ENCODE data around the gene NAP1L4. TPM values are rescaled to one million over a fixed set of nuclear protein-coding genes. Genes with fewer than 3 reads are reported as not detected.
A peak's percentile ranks its signal among the peaks of the same experiment; 100 is the strongest.

NAP1L4 gene
- 121 and 156 TPM in 2 replicates for total RNA-seq

GRCh38 chr11:2992234-2992996 lies at the start of gene NAP1L4:
Gene NAP1L4, minus strand, starts transcription at chr11:2992329. Its CDS starts 13,109 bp downstream, at chr11:2979220.
- TF ChIP-seq CTCF (conservative IDR thresholded peaks at IDR 0.05; ENCODE audit: low read depth, low read length): no peak

GRCh38 chr11:3040881-3041280 lies 48.8 kb upstream of the NAP1L4 start:
- TF ChIP-seq CTCF (conservative IDR thresholded peaks at IDR 0.05; ENCODE audit: low read depth, low read length): no peak
- H3K4me3 ChIP-seq (ENCODE audit: low read depth, low read length): no peak overlapping the region
- DNase-seq (ENCODE audit: low read depth): no peak

More at GRCh38 chr11:2992234-2992996, at the start of gene NAP1L4:
- peak; percentile 64 for DNase-seq (ENCODE audit: low read depth)
- peak within 1 kb of the TSS; percentile 71 for H3K4me3 ChIP-seq (ENCODE audit: low read depth, low read length)

- DNase-seq (ENCODE audit: low read depth): no peak
- H3K4me3 ChIP-seq (ENCODE audit: low read depth, low read length): no peak overlapping the region
- no peak for TF ChIP-seq CTCF (conservative IDR thresholded peaks at IDR 0.05; ENCODE audit: low read depth, low read length)
Observed at GRCh38 chr11:3037945-3038271, 45.8 kb upstream of the NAP1L4 start.

GRCh38 chr11:3037040-3037944 lies 45.2 kb upstream of the NAP1L4 start:
- TF ChIP-seq CTCF (conservative IDR thresholded peaks at IDR 0.05; ENCODE audit: low read depth, low read length): peak; percentile 77
- no peak for DNase-seq (ENCODE audit: low read depth)
- no peak overlapping the region for H3K4me3 ChIP-seq (ENCODE audit: low read depth, low read length)

GRCh38 chr11:3036419-3036818 lies 44.3 kb upstream of the NAP1L4 start:
- TF ChIP-seq CTCF (conservative IDR thresholded peaks at IDR 0.05; ENCODE audit: low read depth, low read length): no peak
- no peak for DNase-seq (ENCODE audit: low read depth)
- H3K4me3 ChIP-seq (ENCODE audit: low read depth, low read length): no peak overlapping the region

GRCh38 chr11:3035333-3035732 lies 43.2 kb upstream of the NAP1L4 start:
- no peak for DNase-seq (ENCODE audit: low read depth)
- no peak overlapping the region for H3K4me3 ChIP-seq (ENCODE audit: low read depth, low read length)
- TF ChIP-seq CTCF (conservative IDR thresholded peaks at IDR 0.05; ENCODE audit: low read depth, low read length): no peak

Data from epithelial cell of proximal tubule (primary cell).